GM21825 (cell line): ENCODE data around the gene BFSP2.

ENCODE experiments used
- ATAC-seq: cut with Tn5 transposase; IDR thresholded peaks from one replicate; pipeline ENCODE4 v1.9.1; 2021; ENCODE audit warnings: mild to moderate bottlenecking, moderate library complexity; ENCODE audit not compliant: unreplicated experiment

Gene BFSP2, protein sequence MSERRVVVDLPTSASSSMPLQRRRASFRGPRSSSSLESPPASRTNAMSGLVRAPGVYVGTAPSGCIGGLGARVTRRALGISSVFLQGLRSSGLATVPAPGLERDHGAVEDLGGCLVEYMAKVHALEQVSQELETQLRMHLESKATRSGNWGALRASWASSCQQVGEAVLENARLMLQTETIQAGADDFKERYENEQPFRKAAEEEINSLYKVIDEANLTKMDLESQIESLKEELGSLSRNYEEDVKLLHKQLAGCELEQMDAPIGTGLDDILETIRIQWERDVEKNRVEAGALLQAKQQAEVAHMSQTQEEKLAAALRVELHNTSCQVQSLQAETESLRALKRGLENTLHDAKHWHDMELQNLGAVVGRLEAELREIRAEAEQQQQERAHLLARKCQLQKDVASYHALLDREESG

DNA sequence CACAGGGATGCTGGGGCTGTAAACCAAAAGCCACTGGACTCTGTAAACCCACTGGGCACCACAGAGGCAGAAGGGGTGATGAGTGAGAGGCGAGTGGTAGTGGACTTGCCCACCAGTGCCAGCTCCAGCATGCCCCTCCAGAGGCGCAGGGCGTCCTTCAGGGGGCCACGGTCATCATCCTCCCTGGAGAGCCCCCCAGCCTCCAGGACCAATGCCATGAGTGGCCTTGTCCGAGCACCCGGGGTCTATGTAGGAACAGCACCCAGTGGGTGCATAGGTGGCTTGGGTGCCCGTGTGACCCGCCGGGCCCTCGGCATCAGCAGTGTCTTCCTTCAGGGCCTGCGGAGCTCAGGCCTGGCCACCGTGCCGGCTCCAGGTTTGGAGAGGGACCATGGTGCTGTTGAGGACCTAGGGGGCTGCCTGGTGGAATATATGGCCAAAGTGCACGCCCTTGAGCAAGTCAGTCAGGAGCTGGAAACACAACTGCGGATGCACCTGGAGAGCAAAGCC is at the start of gene BFSP2:
BFSP2 (plus strand) TSS at position 51 of the 510 bp plus-strand sequence; CDS start at position 79, 28 bp downstream.
- no peak for ATAC-seq

- ATAC-seq, result no peak
Measured at GRCh38 chr3:133354721-133355120, 45.1 kb upstream of the BFSP2 start.

DNA sequence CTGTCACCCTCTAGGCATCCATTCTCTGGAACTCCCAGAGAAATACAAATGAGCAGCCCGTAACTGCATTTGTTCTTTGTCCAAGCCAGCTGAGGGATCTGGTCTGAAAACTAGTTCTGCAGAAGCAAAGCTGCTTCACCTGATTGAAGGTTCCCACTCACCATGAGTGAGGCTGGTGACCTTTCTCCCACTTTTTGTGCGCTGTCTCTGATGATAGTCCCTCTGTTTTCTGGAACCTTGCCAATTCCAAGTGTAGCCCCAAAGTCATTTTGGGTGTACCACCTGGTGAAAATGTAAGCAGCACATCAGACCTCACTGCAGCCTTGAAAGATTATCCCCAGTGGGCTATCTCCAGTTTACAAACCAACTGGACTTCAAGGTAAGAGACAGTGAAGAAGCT is 39.4 kb upstream of the BFSP2 start:
- no peak for ATAC-seq

DNA sequence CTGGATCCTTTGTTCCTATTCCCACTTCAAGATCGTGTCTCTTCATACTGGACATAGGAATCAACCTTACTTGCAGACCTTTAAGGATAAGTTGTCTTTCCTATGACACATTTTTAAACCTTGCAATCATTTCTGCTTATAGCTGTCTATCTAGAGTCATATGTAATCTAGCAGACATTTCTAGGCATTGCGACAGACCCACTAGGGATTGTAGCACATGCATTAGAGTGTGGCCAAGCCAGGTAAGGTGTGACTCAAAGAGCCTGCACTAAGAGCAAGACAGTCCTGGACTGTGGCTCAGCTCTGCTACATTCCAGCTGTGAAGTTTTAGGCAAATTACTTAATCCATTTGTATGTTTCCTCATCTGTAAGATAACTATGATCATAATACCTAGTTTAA is 38.8 kb upstream of the BFSP2 start:
- ATAC-seq, result no peak

- ATAC-seq, result no peak
Measured at GRCh38 chr3:133361435-133361834, 38.4 kb upstream of the BFSP2 start.

DNA sequence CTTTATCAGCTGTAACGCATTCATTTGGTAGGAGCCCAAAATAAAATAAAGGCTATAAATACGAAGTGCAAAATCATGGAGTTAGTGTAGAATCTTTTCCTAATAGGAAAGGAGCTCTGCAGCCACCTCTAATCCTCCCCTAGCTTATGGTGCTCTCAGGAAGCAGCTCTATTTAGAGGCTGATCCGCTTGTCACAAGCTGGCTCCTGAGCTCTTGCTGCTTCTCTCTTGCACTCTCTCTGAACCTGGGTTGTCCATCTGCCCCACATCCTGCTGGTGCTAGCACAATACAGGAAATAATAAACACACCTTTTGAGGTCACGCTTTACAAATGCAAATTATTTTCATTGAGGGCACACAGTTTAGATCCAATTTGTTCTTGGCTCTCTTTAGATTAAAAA is 37.3 kb upstream of the BFSP2 start:
- ATAC-seq, result no peak

- no peak for ATAC-seq
Measured at GRCh38 chr3:133364704-133365103, 35.2 kb upstream of the BFSP2 start.

DNA sequence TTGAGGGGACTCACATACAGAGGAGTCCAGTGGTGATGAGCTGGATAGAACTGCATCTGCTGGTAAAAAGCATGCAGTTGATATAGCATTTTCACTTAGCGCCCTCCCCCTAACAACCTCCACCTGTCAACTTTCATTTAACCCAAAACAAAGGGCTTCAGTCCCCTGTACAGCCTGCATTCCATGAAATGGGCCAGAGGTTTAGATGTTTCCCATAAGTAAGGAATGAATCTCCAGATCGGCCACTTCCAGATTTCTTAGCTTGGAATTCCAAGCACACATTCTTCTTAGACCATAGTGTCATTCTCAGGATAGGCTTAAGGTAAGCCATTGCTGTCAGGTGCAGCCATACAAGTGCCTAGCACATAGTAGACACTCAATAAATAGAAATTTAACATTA is 32.9 kb upstream of the BFSP2 start:
- ATAC-seq, result no peak

- no peak for ATAC-seq
Measured at GRCh38 chr3:133367403-133367802, 32.5 kb upstream of the BFSP2 start.

- no peak for ATAC-seq
Measured at GRCh38 chr3:133367956-133368355, 31.9 kb upstream of the BFSP2 start.

GRCh38 chr3:133368371-133369067 is 31.3 kb upstream of the BFSP2 start:
- ATAC-seq, result no peak

- ATAC-seq, result no peak
Measured at GRCh38 chr3:133369068-133369440, 30.8 kb upstream of the BFSP2 start.

GRCh38 chr3:133371181-133371580 is 28.7 kb upstream of the BFSP2 start:
- no peak for ATAC-seq

GRCh38 chr3:133371676-133372075 is 28.2 kb upstream of the BFSP2 start:
- ATAC-seq, result no peak

- no peak for ATAC-seq
Measured at GRCh38 chr3:133374708-133375402, 25.0 kb upstream of the BFSP2 start.

DNA sequence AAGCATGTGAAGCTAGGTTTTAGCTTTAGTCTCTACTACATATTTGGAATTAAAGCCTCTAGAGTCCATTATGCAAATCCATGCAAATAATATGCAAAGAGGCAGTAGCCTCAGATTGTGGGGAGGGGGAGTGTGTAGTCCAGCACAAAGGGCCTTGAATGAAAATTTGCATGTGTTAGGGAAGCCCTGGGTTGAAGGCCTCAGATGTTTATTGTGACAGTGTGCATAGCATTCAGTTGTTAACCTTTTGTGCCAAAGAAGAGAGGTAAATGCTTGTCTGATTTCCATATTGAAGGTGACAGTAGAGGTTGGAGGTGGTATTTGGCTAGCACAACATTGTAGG is 24.5 kb upstream of the BFSP2 start:
- ATAC-seq, result no peak

DNA sequence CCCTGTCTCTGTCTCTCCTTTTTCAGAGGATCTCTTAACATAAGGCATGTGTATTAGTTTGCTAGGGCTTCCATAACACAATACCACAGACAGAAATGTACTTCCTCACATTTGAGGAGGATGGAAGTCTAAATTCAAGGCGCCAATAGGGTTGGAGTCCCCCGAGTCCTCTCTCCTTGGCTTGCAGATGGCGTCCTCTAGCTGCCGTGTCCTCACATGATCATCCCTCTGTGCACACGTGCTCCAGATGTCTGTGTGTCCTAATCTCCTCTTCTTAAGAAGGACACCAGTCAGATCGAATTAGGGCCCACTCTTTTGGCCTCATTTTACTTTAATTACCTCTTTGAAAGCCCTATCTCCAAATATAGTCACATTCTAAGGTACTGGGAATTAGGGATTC is 23.0 kb upstream of the BFSP2 start:
- no peak for ATAC-seq

GRCh38 chr3:133377396-133377795 is 22.5 kb upstream of the BFSP2 start:
- ATAC-seq, result no peak

- ATAC-seq, result no peak
Measured at GRCh38 chr3:133379926-133380325, 19.9 kb upstream of the BFSP2 start.

GRCh38 chr3:133380481-133381225 is 19.2 kb upstream of the BFSP2 start:
- no peak for ATAC-seq
